Ishikawa (cell line): Measurements from ENCODE around the gene BRCC3.

Source experiments
- CEBPB ChIP-seq: IDR thresholded peaks from 2 replicates; pipeline ENCODE4 v1.6.1; 2012
- EGR1 ChIP-seq: IDR thresholded peaks from 2 replicates; pipeline ENCODE4 v1.6.1; 2012
- EP300 ChIP-seq: IDR thresholded peaks from 2 replicates; pipeline ENCODE4 v1.6.1; 2012; ENCODE audit warnings: borderline replicate concordance
- FOXM1 ChIP-seq: IDR thresholded peaks from 2 replicates; pipeline ENCODE4 v1.6.1; 2012; ENCODE audit warnings: low read depth, borderline replicate concordance
- MAX ChIP-seq: IDR thresholded peaks from 2 replicates; pipeline ENCODE4 v1.6.1; 2012
- NFIC ChIP-seq: IDR thresholded peaks from 2 replicates; pipeline ENCODE4 v1.6.1; 2012
- RAD21 ChIP-seq: IDR thresholded peaks from 2 replicates; pipeline ENCODE4 v1.6.1; 2012; ENCODE audit warnings: low read depth
- REST ChIP-seq: IDR thresholded peaks from 2 replicates; pipeline ENCODE4 v1.6.1; 2012; ENCODE audit warnings: low read depth, mild to moderate bottlenecking
- TAF1 ChIP-seq: IDR thresholded peaks from 2 replicates; pipeline ENCODE4 v1.6.1; 2012; ENCODE audit warnings: low read depth, mild to moderate bottlenecking
- TCF12 ChIP-seq: IDR thresholded peaks from 2 replicates; pipeline ENCODE4 v1.6.1; 2012; ENCODE audit warnings: low read depth
- TEAD4 ChIP-seq: IDR thresholded peaks from 2 replicates; pipeline ENCODE4 v1.6.1; 2012
- USF1 ChIP-seq: IDR thresholded peaks from 2 replicates; pipeline ENCODE4 v1.6.1; 2012
- YY1 ChIP-seq: IDR thresholded peaks from 2 replicates; pipeline ENCODE4 v1.6.1; 2012; ENCODE audit warnings: low read depth
- ZBTB7A ChIP-seq: IDR thresholded peaks from 2 replicates; pipeline ENCODE4 v1.6.1; 2012; ENCODE audit warnings: low read depth

- TF ChIP-seq ZBTB7A (no peak), REST (no peak), USF1 (no peak), FOXM1 (no peak), CEBPB (no peak), TAF1 (no peak), RAD21 (0 out of 2 replicates have a peak, but pooled peaks have one; percentile 33), MAX (no peak), TEAD4 (no peak), EP300 (no peak), YY1 (no peak), NFIC (no peak), TCF12 (no peak), EGR1 (no peak)
Measured at GRCh38 chrX:155048977-155049619, 22.2 kb upstream of the BRCC3 start.
